Superior temporal gyrus (tissue), 1 donor: ENCODE measurements around the gene ZNF816.
"Not testable (repeated sequence)": the region's sequence is repeated elsewhere in the genome, so short reads cannot be mapped to it uniquely, and the experiment has no call there.

Source experiments
- DNase-seq: peaks from one replicate; pipeline ENCODE4 v3.0.0-alpha.2; 2016; ENCODE audit errors: extremely low spot score

ZNF816 gene

DNA sequence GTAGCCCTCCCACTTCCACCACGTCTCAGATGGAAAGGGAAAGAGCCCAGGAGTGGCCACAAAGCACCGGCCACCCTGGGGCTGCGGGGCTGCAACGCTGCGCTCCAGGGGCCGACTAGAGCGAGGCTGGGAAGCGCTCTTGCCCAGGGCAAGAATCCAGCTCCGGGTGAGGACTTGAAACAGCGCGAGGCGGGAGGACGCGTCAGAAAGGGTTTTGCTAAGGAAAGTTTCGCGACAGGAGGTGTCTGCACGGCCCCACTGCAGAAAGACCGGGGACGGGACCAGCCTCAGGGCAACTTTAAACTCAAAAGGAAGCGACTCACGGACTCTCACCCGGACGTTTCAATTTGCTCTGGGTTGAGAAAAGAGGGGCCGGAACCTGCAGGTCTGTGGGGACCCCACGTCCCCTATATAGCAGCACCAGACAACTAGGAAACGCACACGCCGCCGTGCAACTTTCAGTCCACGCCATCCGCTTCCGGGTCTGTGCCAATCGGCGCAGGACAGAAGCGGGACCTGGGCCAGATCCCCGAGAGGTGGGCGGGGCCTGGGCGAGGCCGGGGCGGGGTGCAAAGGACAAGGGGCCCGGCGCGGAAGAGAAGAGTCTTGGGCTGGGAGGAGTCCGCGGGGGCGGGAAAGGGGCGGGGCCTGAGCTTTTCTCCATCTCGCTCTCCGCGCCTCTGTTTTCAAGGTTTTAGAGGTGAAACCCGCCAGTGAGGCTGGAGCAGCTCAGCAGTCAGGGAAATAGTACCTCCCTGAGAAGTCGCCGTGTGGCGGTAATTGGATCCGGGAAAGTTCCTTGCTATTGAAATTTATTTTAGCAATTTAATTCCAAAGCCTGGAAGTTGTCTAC, at the start of gene ZNF816:
Gene ZNF816 (minus strand): TSS at position 488 of the 853 bp plus-strand sequence. CDS start 6,792 bp downstream, outside the sequence.
- DNase-seq = peak; percentile 76

DNA sequence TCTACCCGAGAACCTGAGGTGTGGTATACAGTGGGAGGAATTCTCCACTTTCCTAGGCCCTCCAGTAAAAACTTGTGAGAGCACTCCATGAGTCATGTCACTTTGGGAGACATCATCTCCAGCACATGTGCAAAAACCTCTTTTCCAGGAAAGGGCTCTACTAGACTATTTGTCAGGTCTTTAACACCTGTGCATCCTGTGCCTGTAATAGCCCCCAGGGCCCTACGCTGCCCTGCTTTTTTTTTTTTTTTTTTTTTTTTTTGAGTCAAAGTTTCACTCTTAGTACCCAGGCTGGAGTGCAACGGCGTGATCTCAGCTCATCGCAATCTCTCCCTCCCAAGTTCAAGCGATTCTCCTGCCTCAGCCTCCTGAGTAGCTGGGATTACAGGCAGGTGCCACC, 49.3 kb upstream of the ZNF816 start:
- DNase-seq = no peak

DNA sequence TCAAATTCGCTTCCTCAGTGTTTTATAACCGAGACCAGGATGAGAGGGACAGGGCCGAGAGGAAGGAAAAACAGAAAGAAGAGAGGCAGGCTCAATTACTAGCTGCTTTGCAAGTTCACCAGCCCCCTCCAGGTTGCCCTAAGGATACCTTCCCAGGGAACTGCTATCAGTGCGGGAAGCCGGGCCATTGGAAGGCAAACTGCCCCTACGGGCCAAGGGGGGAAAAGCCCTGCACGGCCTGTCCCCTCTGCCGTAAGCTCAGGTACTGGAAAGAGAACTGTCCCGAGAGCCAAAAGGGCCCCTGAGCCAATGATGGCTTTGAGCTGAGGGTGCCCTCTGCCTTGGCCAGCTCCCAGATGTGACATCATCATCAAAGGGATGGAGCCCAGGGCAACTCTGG, 47.8 kb upstream of the ZNF816 start:
- no peak for DNase-seq

DNA sequence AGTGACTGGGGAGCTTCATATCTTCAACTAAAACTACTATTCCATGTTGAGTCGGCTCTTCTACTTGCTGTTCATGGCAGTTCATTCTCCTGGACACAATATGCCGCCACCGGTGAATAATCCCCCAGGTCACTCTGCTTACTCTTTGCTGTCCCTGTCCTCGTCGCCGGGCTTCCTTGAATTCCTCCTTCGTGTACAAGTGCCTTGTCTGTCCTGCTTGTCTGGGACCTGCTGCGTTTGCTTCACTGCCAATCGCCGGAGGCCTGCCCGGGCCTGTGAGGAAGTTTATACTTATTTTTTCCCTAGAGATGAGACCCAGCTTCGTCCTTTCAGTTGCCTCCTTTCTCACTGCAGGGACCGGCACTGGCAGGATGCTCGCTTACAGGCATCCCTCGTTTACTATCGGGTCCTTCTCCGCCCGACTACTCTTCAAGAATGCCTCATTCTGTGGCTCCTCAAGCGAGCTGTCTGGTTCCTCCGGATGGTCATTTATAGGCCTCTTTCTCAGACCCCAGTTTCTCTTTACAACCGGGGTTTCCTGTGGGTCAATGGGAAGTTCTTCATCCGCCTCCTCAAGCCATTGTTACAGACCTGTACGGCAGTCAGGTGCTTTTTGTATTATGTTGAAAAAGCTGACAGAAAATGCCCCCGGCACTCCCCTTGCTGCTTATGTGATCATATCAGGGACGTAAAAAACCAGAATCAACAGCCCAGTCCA, 45.5 kb upstream of the ZNF816 start:
- no peak for DNase-seq

DNA sequence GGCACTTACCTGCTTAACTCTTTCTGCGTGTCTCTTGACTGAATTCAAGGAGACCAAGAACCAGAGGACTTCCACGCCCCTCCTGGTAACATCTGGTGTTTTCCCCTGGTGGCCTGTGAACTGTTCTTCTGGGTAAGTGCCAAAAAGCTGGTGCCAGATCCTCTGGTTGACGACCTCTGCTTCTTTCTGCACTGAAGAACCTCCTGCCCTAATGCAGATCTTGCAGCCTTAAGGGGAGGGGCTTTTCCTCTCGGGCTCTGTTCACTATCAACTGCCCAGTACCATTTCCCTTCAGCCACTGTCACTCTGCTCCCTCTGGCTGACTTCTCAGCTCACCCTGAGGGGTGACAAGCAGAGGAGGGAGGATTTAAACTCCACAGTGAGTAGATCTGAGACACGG, 44.9 kb upstream of the ZNF816 start:
- no peak for DNase-seq

DNA sequence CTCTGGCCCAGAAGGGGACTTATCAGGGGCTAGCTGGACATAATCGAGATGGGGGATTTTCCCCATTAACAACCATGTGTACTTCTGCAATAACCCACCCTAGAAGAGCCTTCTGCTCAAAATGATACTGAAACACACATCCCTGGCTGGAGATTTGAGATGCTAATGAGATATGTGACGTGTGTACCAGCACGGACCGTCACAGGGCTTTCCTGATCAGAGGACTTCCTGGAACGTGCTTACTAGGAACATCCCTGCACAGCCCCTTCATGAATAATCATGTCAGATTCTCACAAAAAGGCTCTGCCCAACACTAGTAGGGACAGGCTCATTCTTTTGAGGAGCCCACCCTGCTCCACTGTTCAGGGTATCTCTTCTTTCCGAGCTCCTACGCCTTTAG, 44.5 kb upstream of the ZNF816 start:
- DNase-seq = no peak

DNA sequence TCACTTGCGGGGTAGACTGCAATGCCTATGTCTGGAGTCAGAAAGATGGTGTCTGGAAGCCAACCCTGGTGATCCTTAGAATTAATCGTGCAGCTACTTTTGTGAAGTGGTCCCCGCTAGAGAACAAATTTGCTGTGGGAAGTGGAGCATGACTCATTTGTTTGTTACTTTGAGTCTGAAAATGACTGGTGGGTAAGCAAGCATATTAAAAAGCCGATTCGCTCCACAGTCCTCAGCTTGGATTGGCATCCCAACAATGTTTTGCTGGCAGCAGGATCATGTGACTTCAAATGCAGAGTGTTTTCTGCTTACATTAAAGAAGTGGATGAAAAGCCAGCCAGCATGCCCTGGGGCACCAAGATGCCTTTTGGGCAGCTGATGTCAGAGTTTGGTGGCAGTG, 41.6 kb upstream of the ZNF816 start:
- DNase-seq = no peak

DNA sequence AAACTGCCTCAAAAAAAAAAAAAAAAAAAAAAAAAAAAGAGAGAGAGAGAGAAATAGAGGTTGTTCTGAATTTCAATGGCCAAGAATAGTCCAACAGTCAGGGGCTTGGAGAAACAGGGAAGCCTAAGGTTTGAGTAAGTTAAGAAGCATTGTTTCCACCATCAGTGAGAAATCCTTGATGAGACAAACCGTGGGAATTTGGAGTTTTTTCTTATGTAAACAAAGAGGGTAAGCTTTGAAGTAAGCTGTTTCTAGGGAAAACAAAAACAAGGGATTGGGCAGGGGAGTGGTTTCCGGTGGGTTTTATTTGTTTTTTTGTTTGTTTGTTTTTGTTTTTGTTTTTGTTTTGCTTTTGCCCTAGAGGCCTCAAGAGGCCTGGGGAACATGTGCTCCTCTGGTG, 39.8 kb upstream of the ZNF816 start:
- DNase-seq = no peak

DNA sequence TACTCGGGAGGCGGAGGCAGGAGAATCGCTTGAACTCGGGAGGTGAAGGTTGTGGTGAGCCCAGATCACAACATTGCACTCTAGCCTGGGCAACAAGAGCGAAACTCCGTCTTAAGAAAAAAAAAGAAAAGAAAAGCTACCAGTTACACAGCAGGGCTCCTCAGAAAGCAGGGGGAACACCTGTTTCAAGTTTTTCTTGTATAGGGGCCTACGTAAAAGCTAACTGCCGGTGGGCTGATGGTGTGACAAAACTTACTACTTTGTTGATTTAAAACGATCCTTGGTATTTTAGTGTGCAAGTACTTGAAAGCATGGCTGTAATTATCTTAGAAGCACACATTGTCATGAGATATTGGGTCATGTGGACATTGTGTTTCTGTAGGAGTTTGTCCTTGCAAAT, 35.3 kb upstream of the ZNF816 start:
- no peak for DNase-seq

DNA sequence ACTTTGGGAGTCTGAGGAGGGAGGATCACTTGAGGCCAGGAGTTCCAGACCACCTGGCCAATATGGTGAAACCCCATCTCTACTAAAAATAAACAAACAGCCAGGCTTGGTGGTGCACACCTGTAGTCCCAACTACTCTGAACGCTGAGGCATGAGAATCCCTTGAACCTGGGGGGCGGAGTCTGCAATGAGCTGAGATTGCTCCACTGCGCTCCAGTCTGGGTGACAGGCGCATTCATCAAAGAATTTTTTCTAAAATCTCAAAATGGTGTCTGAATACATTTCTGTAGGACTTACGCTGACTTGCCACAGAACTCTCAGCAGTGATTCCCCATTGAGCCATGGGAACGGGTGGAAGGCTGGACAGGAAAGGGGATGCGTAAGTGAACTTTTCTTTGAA, 33.0 kb upstream of the ZNF816 start:
- no peak for DNase-seq

DNA sequence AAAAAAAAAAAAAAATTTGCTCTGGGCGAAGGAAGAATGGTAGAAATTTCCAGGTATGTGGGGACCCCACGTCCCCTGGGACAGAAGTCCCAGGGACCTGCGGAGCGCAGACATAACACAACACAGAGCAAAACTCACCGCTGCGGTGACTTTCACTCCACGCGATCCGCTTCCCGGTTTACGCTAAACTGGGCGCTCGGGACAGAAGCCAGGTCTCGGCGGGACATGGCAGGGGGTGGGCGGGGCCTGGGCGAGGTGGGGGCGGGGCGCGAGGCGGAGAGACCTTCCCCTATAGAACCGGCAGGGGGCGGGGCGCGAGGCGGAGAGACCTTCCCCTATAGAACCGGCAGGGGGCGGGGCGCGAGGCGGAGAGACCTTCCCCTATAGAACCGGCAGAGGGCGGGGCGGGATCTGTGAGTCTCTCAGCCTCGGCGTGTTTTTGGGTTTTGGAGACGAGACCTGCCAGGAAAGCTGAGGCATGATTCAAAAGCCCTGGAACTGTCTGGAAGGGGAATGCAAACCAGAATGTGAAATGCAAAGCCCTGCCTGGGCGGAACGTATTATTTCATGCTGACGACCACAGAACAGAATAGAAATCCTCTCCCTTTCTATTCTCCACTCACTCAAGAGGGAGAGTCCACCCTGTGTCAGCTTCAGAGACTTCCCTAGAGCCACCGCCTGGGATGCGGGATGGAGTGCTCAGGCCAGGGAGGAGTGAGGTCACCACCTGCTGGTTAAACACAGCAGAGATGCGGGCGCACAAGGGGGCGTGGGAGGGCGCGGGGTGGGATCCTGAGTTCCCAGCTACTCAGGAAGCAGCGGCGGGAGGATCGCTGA, 30.9 kb upstream of the ZNF816 start:
- peak; percentile 53 for DNase-seq

DNA sequence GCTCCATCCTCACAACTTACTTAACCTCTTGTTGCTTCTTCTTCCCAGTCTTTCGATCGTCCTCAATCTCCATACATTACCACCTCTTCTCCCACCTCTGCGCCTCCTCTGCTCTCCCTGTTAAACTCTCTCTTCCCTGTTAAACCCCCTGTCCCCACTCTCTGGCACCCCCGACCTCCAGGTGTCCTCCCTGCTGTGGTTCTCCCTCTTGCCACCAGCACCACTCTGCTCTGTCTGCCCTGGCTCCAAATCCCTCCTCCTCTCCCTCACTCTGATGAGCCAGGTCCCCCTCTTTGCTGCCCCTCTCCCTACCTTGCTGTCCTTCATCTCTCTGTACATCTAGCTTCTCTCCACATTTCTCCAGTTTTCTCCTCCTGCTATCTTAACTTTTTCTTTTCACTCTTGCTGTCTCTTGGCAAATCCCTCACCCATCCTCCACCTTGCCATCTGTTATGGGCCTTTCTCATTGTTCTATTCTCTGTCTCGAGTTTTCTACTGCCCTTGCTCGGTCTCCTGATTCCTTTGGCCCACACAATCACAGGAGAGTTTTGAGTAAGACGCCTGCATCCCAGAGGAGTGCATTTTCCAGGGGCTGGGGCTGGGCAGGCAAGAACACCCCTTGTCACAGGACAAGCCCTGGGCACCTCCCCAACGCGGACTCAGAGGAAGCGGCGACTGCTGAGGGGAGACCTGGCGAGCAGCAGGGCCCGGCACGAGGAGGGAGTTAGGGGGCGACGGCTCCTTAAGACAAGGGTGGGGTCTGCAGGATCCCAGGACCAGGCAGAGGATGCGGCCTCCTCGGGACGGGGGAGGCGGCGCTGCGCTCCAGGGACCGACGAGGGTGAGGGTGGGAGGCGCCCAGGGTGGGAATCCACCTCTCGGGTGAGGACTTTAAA, 29.7 kb upstream of the ZNF816 start:
- peak; percentile 41 for DNase-seq

DNA sequence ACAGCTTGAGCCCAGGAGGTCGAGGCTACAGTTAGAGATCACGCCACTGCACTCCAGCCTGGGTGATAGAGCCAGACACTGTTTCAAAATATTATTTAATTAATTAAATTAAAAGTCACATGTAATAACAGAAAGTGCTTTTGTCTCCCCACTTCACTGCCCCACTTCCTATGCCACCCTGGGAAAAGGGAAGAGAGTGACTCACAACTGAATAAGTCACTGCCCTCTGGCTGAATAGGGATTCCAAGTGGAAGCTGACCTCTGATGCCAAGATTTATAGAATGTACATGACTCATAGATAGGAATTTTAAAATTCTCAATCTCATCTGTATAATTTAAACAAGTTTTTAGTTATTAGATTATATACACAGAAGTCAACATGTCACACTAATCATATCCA, 28.8 kb upstream of the ZNF816 start:
- no peak for DNase-seq

DNA sequence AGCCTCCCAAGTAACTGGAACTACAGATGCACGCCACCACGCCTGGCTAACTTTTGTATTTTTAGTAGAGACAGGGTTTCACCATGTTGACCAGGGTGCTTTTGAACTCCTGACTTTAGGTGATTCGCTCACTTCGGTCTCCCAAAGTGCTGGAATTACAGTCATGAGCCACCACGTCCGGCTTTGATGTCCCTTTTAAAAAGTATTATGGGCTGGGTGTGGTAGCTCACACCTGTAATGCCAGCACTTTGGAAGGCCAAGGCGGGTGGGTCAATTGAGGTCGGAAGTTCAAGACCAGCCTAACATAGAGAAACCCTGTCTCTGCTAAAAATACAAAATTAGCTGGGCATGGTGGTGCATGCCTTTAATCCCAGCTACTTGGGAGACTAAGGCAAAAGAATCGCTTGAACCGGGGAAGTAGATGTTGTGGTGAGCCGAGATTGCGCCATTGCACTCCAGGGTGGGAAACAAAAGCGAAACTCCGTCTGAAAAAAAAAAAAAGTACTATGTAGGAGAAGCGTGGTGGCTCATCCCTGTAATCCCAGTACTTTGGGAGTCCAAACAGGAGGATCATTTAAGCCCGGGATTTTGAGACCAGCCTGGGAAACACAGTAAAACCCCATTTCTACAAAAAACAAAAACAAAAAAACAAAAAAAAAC, 28.2 kb upstream of the ZNF816 start:
- DNase-seq = no peak

DNA sequence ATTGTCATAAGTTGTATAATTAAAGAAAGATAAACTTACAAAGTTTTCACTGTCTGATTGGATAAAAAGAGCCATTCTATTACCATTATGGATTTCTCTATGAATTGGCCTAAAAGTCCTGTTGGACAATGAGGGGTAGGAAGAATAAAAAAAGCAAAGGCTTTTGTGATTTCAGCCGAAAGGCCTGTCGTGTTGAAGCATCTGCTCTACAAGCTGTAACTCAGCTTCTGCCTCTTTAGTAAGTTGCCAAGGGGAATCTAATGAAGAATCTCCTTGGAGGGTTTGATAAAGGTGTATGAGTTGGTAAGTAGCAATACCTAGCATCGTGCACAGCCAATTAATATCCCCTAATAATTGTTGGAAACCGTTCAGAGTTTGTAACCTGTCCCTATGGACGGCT, 25.8 kb upstream of the ZNF816 start:
- no peak for DNase-seq

DNA sequence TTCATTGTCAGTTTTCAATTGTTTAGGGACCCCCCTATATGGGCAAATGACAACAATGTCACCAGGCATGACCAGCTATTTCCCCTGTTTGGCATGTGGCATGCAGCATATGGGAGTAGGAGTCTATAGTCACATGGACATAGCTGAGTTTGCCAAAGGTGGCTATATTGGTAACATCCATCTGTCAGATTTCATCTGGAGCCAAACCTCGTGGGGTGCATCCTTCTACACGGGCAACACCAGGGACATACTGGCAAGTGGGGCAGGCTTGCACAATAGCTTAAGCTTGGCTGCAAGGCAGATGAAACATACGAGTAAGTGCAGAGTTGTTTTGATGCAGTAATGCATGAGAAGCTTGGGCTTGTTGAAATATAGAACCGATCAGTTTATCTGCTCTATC, 24.5 kb upstream of the ZNF816 start:
- DNase-seq = peak; percentile 70

DNA sequence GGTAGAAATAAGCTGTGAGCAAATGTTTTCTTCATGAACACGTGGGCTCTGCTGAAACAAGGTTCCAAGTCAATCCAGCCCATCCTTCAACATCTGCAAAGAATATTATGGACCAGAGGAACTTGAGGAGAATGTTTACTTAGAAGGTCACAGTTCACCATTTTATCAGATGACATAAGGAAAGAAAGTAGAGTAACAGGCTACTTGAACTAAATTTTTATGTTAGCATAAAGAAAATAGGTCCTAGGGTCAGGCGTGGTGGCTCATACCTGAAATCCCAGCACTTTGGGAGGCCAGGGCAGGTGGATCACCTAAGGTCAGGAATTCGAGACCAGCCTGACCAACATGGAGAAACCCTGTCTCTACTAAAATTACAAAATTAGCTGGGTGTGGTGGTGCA, 20.5 kb upstream of the ZNF816 start:
- not testable (repeated sequence) for DNase-seq

DNA sequence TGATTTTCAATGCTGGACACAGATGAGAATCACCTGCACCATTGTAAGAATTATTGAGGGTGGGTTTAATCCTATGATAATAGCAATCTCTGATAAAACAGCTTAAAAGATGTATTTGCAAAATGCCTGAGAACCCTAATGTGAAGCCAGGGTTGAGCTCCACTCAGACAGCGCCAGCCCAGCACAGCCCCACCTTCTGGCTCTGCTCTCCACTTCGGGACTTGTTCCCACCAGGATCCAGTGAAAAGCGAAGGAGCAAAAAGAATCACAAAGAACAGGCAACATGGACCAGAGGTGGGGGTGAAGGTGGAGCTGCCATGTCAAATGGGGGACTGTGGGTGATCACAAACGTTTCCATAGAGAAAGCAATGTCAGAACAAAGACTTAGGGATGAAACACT, 18.6 kb upstream of the ZNF816 start:
- no peak for DNase-seq

DNA sequence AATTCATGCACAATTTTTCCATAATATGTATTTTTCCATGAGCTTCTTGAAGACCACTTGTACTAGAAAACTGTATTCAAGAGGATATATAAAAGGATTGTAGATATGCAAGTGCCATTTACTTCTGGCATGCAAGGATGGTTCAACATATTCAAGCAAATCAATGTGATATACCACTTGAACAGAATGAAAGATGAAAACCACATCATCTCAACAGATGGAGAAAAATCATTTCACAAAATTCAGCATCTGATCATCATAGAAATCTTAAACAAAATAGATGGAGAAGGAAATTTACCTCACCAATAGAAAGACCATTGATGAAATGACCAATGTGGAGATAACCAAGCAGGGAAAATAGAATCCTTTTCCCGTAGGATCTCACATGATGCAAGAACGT, 5.1 kb upstream of the ZNF816 start:
- no peak for DNase-seq

DNA sequence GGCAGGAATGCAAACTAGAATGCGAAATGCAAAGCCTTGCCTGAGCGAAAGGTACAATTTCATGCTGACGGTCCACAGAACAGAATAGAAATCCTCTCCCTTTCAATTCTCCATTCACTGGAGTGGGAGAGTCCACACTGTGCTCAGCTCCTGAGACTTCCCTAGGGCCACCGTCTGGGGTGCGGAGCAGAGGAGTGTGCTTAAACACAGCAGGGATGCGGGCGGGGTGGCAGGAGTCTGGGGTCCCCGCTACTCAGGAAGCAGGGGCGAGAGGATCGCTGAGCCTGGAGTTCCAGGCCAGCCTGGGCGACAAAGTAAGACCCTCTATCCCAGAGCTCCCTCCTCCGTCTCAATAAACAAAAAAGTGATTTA, 552 bp upstream of the ZNF816 start:
- DNase-seq = no peak

DNA sequence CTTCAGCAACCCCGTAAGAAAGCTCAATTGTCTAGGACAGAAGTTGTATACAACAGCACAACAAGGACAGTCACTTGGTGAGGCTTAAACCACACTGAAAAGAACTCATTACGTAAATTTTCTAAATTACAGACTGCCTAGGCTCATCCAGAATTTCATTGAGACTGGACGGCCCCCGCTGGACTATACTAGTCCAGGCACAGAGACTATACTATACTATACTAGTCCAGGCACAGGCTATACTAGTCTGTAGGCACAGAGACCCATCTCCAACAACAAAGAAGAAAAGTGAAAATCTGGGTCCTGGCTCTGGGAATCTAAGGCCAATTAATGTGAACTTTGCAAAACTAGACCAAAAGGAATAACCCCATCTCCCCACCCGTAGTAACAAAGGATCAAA, 700 bp downstream of the ZNF816 start:
- no peak for DNase-seq
